ENCODE results near the gene DUSP21.

Gene DUSP21

GRCh38 chrX:44871931-44872820, 28.4 kb downstream of the DUSP21 start:
- TF ChIP-seq CTCF (IDR thresholded peaks at IDR 0.05; ENCODE audit: low read depth, low read length, missing control alignments) = no peak
- no peak for DNase-seq (ENCODE audit: low read depth)
- H3K4me3 ChIP-seq (ENCODE audit: low read depth, low read length) = peak overlapping the region; percentile 79

GRCh38 chrX:44872821-44873414, 29.1 kb downstream of the DUSP21 start, which contains the start of gene KDM6A:
Gene KDM6A (plus strand): TSS chrX:44873188. CDS start chrX:44873552, 364 bp downstream.
- DNase-seq (ENCODE audit: low read depth) = peak; percentile 85
- H3K4me3 ChIP-seq (ENCODE audit: low read depth, low read length) = peak within 1 kb of the TSS; percentile 85
- TF ChIP-seq CTCF (IDR thresholded peaks at IDR 0.05; ENCODE audit: low read depth, low read length, missing control alignments) = no peak

GRCh38 chrX:44873415-44874276, 29.8 kb downstream of the DUSP21 start:
- peak overlapping the region; percentile 85 for H3K4me3 ChIP-seq (ENCODE audit: low read depth, low read length)
- TF ChIP-seq CTCF (IDR thresholded peaks at IDR 0.05; ENCODE audit: low read depth, low read length, missing control alignments) = no peak
- no peak for DNase-seq (ENCODE audit: low read depth)

- TF ChIP-seq CTCF (IDR thresholded peaks at IDR 0.05; ENCODE audit: low read depth, low read length, missing control alignments) = no peak
- DNase-seq (ENCODE audit: low read depth) = no peak
- H3K4me3 ChIP-seq (ENCODE audit: low read depth, low read length) = peak overlapping the region; percentile 85
Observed at GRCh38 chrX:44874420-44875184, 30.8 kb downstream of the DUSP21 start.

- no peak for DNase-seq (ENCODE audit: low read depth)
- H3K4me3 ChIP-seq (ENCODE audit: low read depth, low read length) = peak overlapping the region; percentile 85
- TF ChIP-seq CTCF (IDR thresholded peaks at IDR 0.05; ENCODE audit: low read depth, low read length, missing control alignments) = no peak
Observed at GRCh38 chrX:44875185-44875489, 31.3 kb downstream of the DUSP21 start.

GRCh38 chrX:44876086-44876485, 32.3 kb downstream of the DUSP21 start:
- DNase-seq (ENCODE audit: low read depth) = no peak
- TF ChIP-seq CTCF (IDR thresholded peaks at IDR 0.05; ENCODE audit: low read depth, low read length, missing control alignments) = no peak
- H3K4me3 ChIP-seq (ENCODE audit: low read depth, low read length) = no peak overlapping the region
